ENCODE measurements around the gene GSTM3. TPM values are rescaled to one million over a fixed set of nuclear protein-coding genes. Genes with fewer than 3 reads are reported as not detected.

Gene GSTM3
- total and polyA plus RNA-seq, 2 of the 13 experiments (the other 11 are each of a cell fraction or from before 2014, with no cell fraction given) = 127 to 142 TPM

GRCh38 chr1:109788695-109789521, 48.1 kb upstream of the GSTM3 start (continued):
- no peak for TF ChIP-seq ZNF589 (CRISPR knock-in tag; conservative IDR thresholded peaks at IDR 0.05)
- no peak for TF ChIP-seq ZNF329 (CRISPR knock-in tag; IDR thresholded peaks at IDR 0.05; ENCODE audit: low read depth)
- no peak for TF ChIP-seq BORCS8-MEF2B (CRISPR knock-in tag; IDR thresholded peaks at IDR 0.05)
- TF ChIP-seq REXO4 (CRISPR knock-in tag; IDR thresholded peaks at IDR 0.05; ENCODE audit: borderline replicate concordance) = no peak
- TF ChIP-seq RAD21 (CRISPR knock-in tag; IDR thresholded peaks at IDR 0.05) = 0 out of 2 replicates have a peak, but pooled peaks have one; percentile 18

- BruUV-seq (replicated peaks) = no TSS peak
- Histone ChIP-seq H3K27ac (ENCODE audit: extremely low read length, insufficient read depth, low read length) (no peak overlapping the region), H3K36me3 (replicated peaks in 1 of 2; ENCODE audit: control insufficient read depth in 1 of 2, insufficient read depth in 2 of 2, low read length in 2 of 2) (no peaks in the 10 kb centered on the region), H2AFZ (ENCODE audit: low read length) (no peak overlapping the region), H3K9me3 (ENCODE audit: low read length) (no peaks in the 10 kb centered on the region), H3K4me2 (ENCODE audit: low read depth, low read length) (no peak overlapping the region), H4K20me1 (ENCODE audit: insufficient read depth, low read length) (no peaks in the 10 kb centered on the region), H3K79me2 (ENCODE audit: insufficient read depth, low read length) (no peaks in the 10 kb centered on the region), H3K9ac (ENCODE audit: insufficient read depth, low read depth, low read length) (no peak overlapping the region), H3K4me3 (replicated peaks in 1 of 3; ENCODE audit: insufficient read depth in 1 of 3, low read depth in 2 of 3, low read length in 3 of 3) (no peak overlapping the region), H3K4me1 (ENCODE audit: insufficient read depth, low read length) (peaks cover 60% of the 10 kb centered on the region), H3K27me3 (ENCODE audit: control insufficient read depth in 1 of 2, insufficient read depth in 2 of 2, low read length in 2 of 2) (peaks cover 0 to 3% of the 10 kb centered on the region in 2 experiments; a peak in 3 of 5 replicates)
- ATAC-seq (no peak), DNase-seq (ENCODE audit: low spot score) (no peak), FAIRE-seq (no peak)
- intact Hi-C loops (cut with micrococcal nuclease; ENCODE audit: unreplicated experiment) = no loop called here
- ChIA-PET CTCF (ENCODE audit: low intra/inter-chr PET ratio, low total read pairs) (no interaction called here), POLR2A (no interaction called here)
- in situ Hi-C loops (cut with HindIII; ENCODE audit: extremely low pct_ligation_motif_present, low pct_unique_long_range_greater_than_20kb) = no loop called here
- WGBS (ENCODE audit: low lambda C conversion rate) = 73% methylated on average over 19 of the region's 19 CpGs
- no peak for TF ChIP-seq ZBTB4 (CRISPR knock-in tag; IDR thresholded peaks at IDR 0.05; ENCODE audit: borderline replicate concordance)
- no peak for TF ChIP-seq NFAT5 (CRISPR knock-in tag; IDR thresholded peaks at IDR 0.05)
- no peak for TF ChIP-seq JUNB (CRISPR knock-in tag; IDR thresholded peaks at IDR 0.05; ENCODE audit: borderline replicate concordance)
- TF ChIP-seq DMTF1 (CRISPR knock-in tag; IDR thresholded peaks at IDR 0.05) = no peak
Measured at GRCh38 chr1:109787845-109788601, 47.2 kb upstream of the GSTM3 start.

All from HepG2 (cell line).